ENCODE results near the gene LFNG. TPM values are rescaled to one million over a fixed set of nuclear protein-coding genes. Genes with fewer than 3 reads are reported as not detected.
A peak's percentile ranks its signal among the peaks of the same experiment; 100 is the strongest.

LFNG gene
- total RNA-seq, 1 donor from 2014 or later = 83.5 TPM

GRCh38 chr7:2499719-2500430 is 19.7 kb upstream of the LFNG start:
- no peak overlapping the region for H3K4me3 Mint-ChIP-seq (ENCODE audit: unreplicated experiment)
- no peak for TF ChIP-seq CTCF (IDR thresholded peaks at IDR 0.05; ENCODE audit: unreplicated experiment)
- H3K4me1 Mint-ChIP-seq (ENCODE audit: unreplicated experiment) = peaks cover 2% of the 10 kb centered on the region
- H3K9me3 Mint-ChIP-seq (ENCODE audit: unreplicated experiment) = no peaks in the 10 kb centered on the region
- no peak overlapping the region for H3K27ac Mint-ChIP-seq (ENCODE audit: unreplicated experiment)
- DNase-seq (ENCODE audit: low spot score) = peak; percentile 3
- H3K27me3 Mint-ChIP-seq (ENCODE audit: unreplicated experiment) = peaks cover 1% of the 10 kb centered on the region
- H3K36me3 Mint-ChIP-seq (ENCODE audit: low read depth, unreplicated experiment) = no peaks in the 10 kb centered on the region

GRCh38 chr7:2500701-2501100 is 18.9 kb upstream of the LFNG start:
- DNase-seq (ENCODE audit: low spot score) = no peak
- no peaks in the 10 kb centered on the region for H3K9me3 Mint-ChIP-seq (ENCODE audit: unreplicated experiment)
- H3K4me1 Mint-ChIP-seq (ENCODE audit: unreplicated experiment) = peaks cover 2% of the 10 kb centered on the region
- no peak overlapping the region for H3K4me3 Mint-ChIP-seq (ENCODE audit: unreplicated experiment)
- peaks cover 3% of the 10 kb centered on the region for H3K27me3 Mint-ChIP-seq (ENCODE audit: unreplicated experiment)
- H3K36me3 Mint-ChIP-seq (ENCODE audit: low read depth, unreplicated experiment) = no peaks in the 10 kb centered on the region
- no peak overlapping the region for H3K27ac Mint-ChIP-seq (ENCODE audit: unreplicated experiment)
- no peak for TF ChIP-seq CTCF (IDR thresholded peaks at IDR 0.05; ENCODE audit: unreplicated experiment)

- Mint-ChIP-seq H3K4me1 (ENCODE audit: unreplicated experiment) (no peaks in the 10 kb centered on the region), H3K27me3 (ENCODE audit: unreplicated experiment) (peaks cover 2% of the 10 kb centered on the region), H3K36me3 (ENCODE audit: low read depth, unreplicated experiment) (no peaks in the 10 kb centered on the region), H3K27ac (ENCODE audit: unreplicated experiment) (no peak overlapping the region), H3K9me3 (ENCODE audit: unreplicated experiment) (no peaks in the 10 kb centered on the region), H3K4me3 (ENCODE audit: unreplicated experiment) (no peak overlapping the region)
- no peak for DNase-seq (ENCODE audit: low spot score)
- no peak for TF ChIP-seq CTCF (IDR thresholded peaks at IDR 0.05; ENCODE audit: unreplicated experiment)
Measured at GRCh38 chr7:2501947-2502646, 17.5 kb upstream of the LFNG start.

GRCh38 chr7:2502647-2502966 is 17.0 kb upstream of the LFNG start:
- TF ChIP-seq CTCF (IDR thresholded peaks at IDR 0.05; ENCODE audit: unreplicated experiment) = no peak
- Mint-ChIP-seq H3K36me3 (ENCODE audit: low read depth, unreplicated experiment) (no peaks in the 10 kb centered on the region), H3K27ac (ENCODE audit: unreplicated experiment) (no peak overlapping the region), H3K4me1 (ENCODE audit: unreplicated experiment) (no peaks in the 10 kb centered on the region), H3K4me3 (ENCODE audit: unreplicated experiment) (no peak overlapping the region), H3K27me3 (ENCODE audit: unreplicated experiment) (peaks cover 2% of the 10 kb centered on the region), H3K9me3 (ENCODE audit: unreplicated experiment) (no peaks in the 10 kb centered on the region)
- no peak for DNase-seq (ENCODE audit: low spot score)

Measured in endothelial cell (in vitro differentiated cells).